HG02610 (cell line): ENCODE results near the gene BROX.

Source experiments
- ATAC-seq: cut with Tn5 transposase; IDR thresholded peaks from one replicate; pipeline ENCODE4 v1.9.1; 2021; ENCODE audit warnings: mild to moderate bottlenecking, moderate library complexity; ENCODE audit not compliant: unreplicated experiment

BROX gene

GRCh38 chr1:222769971-222770620 is 57.7 kb downstream of the BROX start:
- ATAC-seq, result no peak

GRCh38 chr1:222772996-222773379 is 60.6 kb downstream of the BROX start:
- ATAC-seq, result peak; percentile 91

GRCh38 chr1:222777463-222777862 is 65.1 kb downstream of the BROX start:
- no peak for ATAC-seq

GRCh38 chr1:222777977-222778376 is 65.6 kb downstream of the BROX start:
- ATAC-seq, result no peak

- peak; percentile 53 for ATAC-seq
These were observed 68.9 kb downstream of the BROX start for GRCh38 chr1:222781251-222781650.

GRCh38 chr1:222783051-222783450 is 70.7 kb downstream of the BROX start:
- ATAC-seq, result no peak

GRCh38 chr1:222784371-222784770 is 72.0 kb downstream of the BROX start:
- ATAC-seq, result no peak
